ENCODE data around the gene ITGAL. TPM values are rescaled to one million over a fixed set of nuclear protein-coding genes. Genes with fewer than 3 reads are reported as not detected.

The ITGAL gene
- total and polyA plus RNA-seq, 2 of the 13 experiments (the other 11 are each of a cell fraction or from before 2014, with no cell fraction given): 0.86 to 1.2 TPM

DNA sequence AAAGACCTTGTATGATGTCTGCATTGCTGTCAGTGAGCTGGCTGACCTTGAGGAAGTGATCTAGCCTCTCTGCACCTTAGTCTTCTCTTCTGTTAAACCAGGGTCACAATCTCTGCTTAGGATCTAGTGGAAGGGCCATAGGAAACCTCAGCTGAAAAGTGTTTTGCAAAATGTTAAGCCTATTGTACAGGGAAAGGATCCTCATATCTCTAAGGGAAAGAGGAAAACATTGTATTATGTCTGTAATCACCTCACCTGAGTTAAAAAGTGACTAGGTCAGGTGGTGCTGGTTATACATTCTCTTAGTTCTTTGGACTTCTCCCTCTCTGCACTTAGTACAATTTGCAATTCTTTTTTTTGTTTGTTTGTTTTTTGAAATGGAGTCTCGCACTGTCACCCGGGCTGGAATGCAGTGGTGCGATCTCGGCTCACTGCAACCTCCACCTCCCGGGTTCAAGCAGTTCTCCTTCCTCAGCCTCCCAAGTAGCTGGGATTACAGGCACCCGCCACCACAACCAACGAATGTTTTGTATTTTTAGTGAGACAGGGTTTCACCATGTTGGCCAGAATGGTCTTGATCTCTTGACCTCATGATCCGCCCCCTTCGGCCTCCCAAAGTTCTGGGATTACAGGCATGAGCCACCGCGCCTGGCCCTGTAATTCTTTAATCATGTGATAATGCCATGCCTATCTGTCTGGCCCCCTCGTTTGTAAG, 24.9 kb upstream of the ITGAL start (continued):
- TF ChIP-seq, protein P1, sequence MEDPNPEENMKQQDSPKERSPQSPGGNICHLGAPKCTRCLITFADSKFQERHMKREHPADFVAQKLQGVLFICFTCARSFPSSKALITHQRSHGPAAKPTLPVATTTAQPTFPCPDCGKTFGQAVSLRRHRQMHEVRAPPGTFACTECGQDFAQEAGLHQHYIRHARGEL (CRISPR knock-in tag; IDR thresholded peaks at IDR 0.05): 0 out of 2 replicates have a peak, but pooled peaks have one; percentile 20
- TF ChIP-seq NR2F2 (IDR thresholded peaks at IDR 0.05; ENCODE audit: borderline replicate concordance, low read depth) (0 out of 2 replicates have a peak, but pooled peaks have one; percentile 31), SP140L (CRISPR knock-in tag; IDR thresholded peaks at IDR 0.05; ENCODE audit: borderline replicate concordance) (peak; percentile 86; the same call in 1 of the 2 replicates), HOXA5 (CRISPR knock-in tag; IDR thresholded peaks at IDR 0.05) (peak; percentile 63; the same call in 1 of the 2 replicates), ETV6 (CRISPR knock-in tag; conservative IDR thresholded peaks at IDR 0.05) (no peak), FOXK1 (CRISPR knock-in tag; IDR thresholded peaks at IDR 0.05; ENCODE audit: borderline replicate concordance, low read depth) (peak; percentile 63), POLR2AphosphoS5 (IDR thresholded peaks at IDR 0.05; ENCODE audit: low read depth, low read length) (peak; percentile 79), FOXP4 (CRISPR knock-in tag; IDR thresholded peaks at IDR 0.05) (peak; percentile 98), TCF7L2 (IDR thresholded peaks at IDR 0.05; ENCODE audit: low read depth, low read length) (0 out of 2 replicates have a peak, but pooled peaks have one; percentile 27), ZNF839 (CRISPR knock-in tag; IDR thresholded peaks at IDR 0.05; ENCODE audit: borderline replicate concordance) (no peak)
- TF ChIP-seq, protein P2, sequence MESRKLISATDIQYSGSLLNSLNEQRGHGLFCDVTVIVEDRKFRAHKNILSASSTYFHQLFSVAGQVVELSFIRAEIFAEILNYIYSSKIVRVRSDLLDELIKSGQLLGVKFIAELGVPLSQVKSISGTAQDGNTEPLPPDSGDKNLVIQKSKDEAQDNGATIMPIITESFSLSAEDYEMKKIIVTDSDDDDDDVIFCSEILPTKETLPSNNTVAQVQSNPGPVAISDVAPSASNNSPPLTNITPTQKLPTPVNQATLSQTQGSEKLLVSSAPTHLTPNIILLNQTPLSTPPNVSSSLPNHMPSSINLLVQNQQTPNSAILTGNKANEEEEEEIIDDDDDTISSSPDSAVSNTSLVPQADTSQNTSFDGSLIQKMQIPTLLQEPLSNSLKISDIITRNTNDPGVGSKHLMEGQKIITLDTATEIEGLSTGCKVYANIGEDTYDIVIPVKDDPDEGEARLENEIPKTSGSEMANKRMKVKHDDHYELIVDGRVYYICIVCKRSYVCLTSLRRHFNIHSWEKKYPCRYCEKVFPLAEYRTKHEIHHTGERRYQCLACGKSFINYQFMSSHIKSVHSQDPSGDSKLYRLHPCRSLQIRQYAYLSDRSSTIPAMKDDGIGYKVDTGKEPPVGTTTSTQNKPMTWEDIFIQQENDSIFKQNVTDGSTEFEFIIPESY (CRISPR knock-in tag; IDR thresholded peaks at IDR 0.05): no peak
- TF ChIP-seq, protein P3, sequence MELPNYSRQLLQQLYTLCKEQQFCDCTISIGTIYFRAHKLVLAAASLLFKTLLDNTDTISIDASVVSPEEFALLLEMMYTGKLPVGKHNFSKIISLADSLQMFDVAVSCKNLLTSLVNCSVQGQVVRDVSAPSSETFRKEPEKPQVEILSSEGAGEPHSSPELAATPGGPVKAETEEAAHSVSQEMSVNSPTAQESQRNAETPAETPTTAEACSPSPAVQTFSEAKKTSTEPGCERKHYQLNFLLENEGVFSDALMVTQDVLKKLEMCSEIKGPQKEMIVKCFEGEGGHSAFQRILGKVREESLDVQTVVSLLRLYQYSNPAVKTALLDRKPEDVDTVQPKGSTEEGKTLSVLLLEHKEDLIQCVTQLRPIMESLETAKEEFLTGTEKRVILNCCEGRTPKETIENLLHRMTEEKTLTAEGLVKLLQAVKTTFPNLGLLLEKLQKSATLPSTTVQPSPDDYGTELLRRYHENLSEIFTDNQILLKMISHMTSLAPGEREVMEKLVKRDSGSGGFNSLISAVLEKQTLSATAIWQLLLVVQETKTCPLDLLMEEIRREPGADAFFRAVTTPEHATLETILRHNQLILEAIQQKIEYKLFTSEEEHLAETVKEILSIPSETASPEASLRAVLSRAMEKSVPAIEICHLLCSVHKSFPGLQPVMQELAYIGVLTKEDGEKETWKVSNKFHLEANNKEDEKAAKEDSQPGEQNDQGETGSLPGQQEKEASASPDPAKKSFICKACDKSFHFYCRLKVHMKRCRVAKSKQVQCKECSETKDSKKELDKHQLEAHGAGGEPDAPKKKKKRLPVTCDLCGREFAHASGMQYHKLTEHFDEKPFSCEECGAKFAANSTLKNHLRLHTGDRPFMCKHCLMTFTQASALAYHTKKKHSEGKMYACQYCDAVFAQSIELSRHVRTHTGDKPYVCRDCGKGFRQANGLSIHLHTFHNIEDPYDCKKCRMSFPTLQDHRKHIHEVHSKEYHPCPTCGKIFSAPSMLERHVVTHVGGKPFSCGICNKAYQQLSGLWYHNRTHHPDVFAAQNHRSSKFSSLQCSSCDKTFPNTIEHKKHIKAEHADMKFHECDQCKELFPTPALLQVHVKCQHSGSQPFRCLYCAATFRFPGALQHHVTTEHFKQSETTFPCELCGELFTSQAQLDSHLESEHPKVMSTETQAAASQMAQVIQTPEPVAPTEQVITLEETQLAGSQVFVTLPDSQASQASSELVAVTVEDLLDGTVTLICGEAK (IDR thresholded peaks at IDR 0.05): no peak
- TF ChIP-seq, protein P3 (CRISPR knock-in tag; IDR thresholded peaks at IDR 0.05): peak; percentile 76
- TF ChIP-seq, protein P4, sequence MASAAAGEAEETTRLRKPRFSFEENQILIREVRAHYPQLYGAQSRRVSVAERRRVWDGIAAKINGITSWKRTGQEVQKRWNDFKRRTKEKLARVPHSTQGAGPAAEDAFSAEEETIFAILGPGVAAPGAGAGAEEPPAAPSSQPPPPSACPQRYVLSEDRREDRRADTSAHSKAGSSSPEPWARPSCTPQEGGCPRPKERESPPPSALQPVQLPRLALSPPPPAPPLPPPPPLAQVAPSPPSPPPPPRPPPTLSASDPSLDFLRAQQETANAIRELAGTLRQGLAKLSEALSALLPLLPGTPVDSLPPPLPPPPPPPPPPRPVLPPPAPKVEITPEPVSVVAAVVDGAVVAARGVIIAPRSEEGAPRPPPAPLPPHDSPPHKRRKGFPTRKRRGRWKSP (CRISPR knock-in tag; IDR thresholded peaks at IDR 0.05): peak; percentile 73
